Brain pericyte (primary cell): ENCODE data around the gene TLL1.

ENCODE experiments used
- DNase-seq: peaks from one replicate; pipeline ENCODE4 v3.0.0-alpha.2; 2012; ENCODE audit warnings: low read depth, low spot score

The TLL1 gene

DNA sequence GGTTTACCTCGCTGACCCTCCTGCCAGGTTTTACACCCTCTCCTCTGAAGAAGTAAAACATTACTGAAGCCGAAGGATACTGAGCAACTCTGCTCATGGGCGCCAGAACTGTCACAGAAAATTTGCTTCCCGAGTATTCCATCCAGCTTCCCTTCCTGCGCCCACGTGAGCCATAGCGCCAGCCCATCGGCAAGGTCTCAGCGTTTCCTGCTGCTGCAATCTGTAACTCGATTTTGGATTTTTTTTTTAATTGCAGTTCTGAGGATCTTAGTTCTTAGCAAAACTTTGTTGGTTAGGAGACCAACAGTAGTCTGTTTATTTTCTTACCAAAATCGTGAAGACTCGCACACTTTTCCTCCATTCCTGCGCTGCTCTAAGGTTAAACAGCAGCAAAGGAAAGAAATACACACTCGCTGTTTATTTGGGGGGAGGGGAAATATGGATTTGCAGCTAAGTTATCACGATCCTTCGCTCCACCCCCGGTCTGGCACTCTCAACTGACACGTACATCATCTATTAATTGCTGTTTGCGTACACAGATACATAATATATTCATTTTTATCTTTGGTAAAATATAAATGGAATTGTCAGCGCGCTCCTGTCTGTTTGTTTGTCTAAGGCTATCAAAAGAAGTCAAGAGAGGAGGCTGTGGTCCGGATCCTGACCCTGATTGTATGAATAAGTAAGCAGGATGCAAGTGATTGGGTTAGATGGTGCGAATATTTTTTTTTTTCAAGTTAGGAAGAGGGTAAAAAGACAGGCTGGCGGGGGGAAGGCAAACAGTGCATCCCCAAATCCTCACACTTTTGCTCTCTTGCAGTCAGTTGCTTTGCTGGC is at the start of gene TLL1:
TLL1 (plus strand) TSS at position 777 of the 837 bp plus-strand sequence. CDS start 668 bp downstream, outside the sequence.
- DNase-seq, result no peak

DNA sequence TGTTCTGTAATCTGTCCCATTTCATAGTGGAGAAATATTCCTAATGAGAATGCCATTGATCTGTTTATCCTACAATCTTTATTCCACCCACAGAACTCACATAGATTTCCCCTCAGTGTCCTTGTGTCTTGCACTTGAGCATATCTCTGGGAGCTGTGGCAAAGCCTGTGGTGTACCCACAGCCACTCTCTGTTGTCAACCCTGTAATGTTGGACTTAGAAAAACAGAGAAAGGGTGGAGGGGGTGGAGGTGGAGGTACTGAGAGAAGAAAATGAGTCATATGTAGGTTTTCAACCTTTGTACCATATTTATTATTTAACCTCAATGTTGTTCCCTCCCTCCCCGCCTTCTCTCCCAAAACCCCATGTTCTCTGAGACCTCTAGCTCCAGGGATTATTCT is 46.9 kb upstream of the TLL1 start:
- DNase-seq, result no peak

DNA sequence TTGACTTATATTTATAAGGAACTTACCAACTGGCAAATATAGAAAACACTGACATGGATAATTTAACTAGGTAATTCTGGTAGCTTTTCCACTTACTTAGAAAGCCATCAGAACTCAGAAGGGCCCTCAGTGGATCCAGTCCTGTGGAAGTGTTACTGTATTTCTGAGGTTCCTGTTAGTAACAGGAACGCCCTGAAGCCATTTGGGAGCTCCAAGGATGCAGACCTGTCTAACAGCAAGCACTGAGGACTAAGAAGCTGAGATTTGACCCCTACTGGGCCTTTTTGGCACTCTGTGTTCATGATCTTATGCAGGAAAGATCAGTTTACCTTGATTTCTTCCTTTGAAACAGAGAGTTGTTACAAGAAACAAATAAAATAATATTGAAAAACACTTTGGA is 46.0 kb upstream of the TLL1 start:
- no peak for DNase-seq

DNA sequence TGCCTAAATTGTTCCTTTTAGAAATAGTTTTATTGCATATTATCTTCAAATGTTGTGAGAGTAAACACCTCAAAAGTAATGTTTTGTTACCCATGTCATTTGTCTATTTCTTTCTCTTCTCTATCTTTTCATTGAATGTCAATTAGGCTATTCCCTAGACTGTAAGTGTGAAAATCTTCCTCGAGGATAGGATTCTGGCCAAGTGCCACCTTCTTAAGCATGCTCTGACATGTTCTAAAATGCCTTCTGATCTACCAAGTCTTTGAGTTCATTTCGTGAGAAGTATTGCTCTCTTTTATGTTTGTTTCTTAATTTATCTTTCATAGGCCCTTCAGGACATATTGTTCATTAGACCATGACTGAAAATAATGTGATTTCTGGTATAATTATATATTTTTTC is 44.1 kb upstream of the TLL1 start:
- no peak for DNase-seq

DNA sequence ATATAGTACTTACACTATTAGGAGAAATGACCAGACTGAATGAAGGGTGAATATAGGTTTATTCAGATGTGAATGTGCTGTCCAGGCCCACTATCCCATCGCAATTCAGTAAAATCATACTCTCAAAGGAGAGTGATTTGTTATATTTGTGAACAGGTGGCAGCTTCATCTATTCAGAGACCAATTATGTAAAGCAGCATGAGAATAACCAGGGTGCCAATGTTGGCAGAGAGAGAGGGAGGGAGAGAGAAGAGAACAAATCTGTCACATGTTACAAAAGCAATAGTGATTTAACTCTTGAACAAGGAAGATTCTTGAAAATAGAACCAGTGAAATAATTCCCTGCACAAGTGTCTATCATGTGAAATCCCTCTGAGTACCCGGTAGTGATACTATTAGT is 38.9 kb upstream of the TLL1 start:
- DNase-seq, result no peak

DNA sequence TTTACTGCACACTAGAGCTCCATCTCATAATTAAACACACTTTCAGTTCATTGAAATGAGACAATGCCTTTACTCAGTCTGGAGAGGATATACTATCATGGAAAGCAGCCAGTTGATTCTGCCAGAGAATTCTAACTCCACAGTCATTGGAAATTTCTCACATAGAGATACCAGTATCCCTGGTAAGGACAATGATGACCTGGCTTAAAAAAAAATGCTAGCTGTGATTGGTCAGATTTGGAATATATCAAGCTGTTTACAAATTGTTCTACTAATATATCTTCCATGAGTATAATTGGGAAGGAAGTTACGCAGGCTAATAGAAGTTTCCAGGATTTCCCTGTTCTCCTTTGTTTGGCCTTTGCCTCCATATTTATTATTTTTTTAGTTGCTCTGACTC is 34.5 kb upstream of the TLL1 start:
- no peak for DNase-seq

DNA sequence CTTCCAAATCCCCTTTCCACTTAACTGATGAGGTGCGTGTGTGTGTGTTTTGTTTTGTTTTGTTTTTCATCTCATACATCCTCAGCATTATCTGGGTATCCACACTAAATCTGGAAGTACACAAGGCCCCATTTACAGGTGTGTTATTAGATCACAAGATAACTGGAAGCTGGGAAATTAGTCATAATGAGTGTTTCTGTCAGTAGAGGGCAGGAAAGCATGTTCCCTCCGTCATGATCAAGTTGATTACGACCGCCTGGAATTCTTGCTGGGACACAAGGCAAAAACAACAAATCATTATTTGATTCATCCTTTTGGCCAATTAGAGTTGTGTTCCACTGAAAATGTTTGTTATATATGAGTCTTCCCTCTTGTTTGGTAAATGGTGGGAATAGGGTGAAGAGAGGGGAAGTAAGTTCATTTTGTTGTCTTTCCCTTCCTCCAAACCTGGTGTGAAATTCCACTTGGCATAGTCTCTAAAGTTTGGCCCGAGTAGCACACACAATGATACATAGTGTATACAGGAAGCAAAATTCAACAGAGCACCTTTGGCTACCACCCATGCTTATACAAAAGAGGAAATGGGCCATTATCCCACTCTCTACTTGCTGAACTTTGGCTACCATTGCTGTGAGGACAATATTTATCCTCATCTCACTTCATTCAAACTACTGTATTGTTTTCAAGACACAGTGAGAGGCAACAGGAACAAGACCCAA is 33.3 kb upstream of the TLL1 start:
- DNase-seq, result no peak

DNA sequence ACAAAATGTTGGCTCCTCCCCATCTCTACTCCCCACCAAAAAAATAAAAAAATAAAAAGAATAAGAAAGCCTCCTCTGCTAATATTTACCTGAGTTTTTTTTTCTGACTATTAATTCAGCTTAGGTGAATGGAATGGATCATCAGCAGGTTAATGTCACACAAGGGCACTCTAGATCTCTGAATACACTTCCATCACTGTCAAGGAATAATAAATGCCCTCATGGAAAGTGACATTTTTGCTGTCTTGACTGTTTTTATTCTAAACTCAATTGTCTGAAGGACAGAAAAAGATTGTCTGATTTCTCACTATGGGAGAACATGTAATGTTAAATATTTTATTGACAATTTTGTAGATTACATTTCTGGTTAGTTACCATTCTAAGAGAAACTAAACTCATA is 30.4 kb upstream of the TLL1 start:
- DNase-seq, result no peak

DNA sequence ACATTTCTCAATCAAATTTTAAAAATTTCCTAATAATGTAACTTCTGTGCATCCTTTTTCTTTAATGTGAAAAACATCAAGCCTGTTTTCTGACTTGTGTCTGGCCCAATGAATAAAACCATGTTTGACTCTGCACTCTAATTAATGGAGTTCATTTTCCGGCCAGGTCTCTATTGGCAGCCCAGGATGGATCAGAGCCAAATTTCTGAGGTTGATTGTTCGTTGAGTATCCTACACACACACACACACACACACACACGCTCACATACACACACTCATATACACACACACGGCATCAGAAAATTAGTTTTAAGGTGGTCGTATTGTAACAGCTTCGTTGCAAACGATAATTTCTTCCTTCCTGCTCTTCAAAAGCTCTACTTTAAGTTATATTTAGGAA is 28.9 kb upstream of the TLL1 start:
- DNase-seq, result no peak

DNA sequence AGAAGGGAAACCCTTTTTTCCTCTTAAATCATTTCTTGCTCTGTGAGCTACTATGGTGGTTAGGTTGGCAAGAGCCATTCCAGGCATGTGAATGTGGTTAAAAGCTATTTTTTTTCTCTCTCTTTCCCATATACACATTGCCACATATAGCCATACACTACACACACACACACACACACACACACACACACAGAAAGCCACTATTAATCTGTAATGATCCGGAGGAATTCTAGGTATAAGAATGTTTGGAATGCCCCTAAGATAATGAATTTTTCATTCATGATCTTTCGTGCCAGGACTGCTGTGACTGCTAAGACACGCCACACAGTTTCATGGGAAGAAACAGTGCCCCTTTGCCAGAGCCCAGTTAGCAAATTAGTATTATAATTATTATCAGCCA is 21.8 kb upstream of the TLL1 start:
- DNase-seq, result no peak

DNA sequence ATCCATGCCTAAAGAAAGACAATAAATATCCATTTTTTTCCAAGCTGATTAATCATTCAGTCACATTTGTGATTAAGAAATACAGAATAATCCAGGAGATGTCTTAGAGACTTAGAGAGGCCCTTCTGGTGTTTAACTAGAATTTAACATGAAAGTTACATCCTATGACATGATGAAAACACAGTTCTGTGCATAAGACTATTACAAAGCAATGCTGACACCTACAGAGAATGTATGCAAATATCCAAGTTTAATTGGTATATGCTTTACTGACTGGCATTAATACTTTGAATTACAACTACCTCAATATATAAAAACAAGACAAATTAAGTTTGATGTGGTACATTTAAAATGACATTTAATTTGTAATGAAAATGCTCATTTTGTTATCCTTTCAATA is 17.8 kb upstream of the TLL1 start:
- no peak for DNase-seq

DNA sequence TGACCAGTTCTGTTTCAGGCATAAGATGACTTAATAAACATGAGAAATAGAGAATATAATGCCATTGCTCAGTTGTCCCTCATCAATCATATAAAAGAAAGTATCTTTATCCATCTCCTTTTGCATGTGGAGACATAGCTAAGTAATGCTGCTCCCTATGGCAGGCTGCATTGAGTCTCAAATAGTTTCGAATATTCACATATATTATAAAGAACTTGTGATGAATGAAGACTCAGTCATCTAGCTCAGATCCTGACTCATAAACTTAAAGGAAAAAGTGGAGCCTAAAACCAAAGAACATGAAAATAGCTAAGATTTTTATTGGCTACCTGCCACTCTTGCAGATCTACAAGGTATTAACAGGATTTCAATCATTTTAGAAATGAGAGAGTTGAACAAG is 11.7 kb upstream of the TLL1 start:
- DNase-seq, result no peak

DNA sequence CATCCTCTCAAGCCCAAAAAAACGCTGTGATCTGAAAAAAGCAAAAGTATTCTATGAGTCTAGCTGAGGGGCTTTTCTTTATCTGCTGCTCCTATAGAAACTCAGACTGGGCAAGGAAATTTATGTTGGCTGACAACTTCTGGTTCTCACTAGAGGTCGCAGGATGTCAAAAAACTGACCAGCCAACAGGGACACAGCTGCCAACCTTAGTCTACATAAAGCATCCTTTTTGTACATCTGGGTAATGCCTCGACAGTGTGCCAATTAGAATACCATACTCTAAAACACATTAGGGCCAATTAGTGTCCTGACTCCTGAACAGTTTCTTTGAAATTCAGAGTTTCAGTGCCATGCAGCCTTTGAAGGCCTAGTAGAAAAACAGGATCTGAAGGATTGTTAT is 8.8 kb upstream of the TLL1 start:
- no peak for DNase-seq

DNA sequence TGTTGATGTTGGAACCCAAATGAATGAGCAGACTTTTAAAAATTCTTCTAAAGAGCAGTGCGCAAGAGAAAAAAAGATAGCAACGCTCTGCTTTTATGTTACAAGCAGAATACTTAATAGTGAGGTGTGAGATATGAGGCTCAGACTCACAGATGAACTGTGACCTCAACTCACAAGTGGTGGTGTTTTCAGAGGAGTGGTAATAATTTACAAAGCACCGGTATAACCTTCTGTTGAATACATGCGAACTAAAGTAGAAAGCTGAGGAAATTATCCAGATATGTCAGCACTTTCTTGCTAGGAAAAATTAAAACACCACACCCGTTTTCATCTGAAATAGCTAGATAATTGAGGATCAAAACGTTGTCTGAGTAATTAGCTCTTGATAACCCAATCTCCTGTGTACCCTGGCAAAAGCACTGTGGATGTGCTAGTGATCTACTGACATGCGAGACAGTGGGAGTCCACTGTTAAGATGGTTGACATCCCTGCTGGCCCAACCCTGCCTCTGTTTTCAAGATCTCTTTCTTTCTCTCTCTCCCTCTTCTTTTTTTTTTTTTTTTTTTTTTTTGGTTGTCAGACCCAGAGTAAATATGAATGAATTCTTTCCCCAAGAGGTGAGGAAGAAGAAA is 6.9 kb upstream of the TLL1 start:
- DNase-seq, result no peak

DNA sequence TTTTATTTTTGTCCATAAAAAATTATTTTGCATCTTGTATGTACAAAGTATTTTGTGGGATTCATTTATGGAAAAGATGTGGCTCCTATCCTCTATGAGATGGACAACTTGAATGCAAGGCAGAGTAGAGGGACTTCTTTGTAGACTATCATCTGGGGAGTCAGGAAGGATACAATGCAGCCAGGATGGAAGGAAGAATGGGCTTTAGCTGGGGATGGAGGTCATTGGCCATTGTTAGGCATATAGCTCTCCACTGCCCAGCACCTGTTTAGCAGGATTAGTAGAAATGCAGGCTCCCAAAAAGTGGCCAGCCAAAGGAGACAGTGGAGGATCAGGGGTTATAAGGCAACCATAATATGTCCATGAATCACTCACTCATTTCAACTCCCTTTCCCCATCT is 5.1 kb upstream of the TLL1 start:
- no peak for DNase-seq

DNA sequence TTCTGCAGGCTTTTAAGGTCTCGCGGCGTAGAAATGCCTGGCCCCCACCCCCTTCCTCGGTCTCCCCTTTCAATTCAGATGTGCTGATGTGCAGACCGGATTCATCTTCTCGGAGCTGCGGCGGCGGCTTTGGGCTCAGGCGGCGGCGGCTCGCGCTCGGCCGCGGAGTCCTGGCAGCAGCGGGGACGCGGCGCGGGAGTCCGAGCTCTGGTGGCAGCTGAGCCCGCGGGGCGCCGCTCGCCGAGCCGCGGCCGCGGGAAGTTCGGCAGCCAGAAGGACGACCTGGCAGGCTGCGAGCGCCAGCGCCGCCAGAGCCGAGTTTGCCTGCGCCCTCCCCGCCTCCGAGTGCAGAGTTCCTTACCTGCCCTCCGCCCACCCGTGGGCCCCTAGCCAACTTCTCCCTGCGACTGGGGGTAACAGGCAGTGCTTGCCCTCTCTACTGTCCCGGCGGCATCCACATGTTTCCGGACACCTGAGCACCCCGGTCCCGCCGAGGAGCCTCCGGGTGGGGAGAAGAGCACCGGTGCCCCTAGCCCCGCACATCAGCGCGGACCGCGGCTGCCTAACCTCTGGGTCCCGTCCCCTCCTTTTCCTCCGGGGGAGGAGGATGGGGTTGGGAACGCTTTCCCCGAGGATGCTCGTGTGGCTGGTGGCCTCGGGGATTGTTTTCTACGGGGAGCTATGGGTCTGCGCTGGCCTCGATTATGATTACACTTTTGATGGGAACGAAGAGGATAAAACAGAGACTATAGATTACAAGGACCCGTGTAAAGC is 448 bp downstream of the TLL1 start:
- no peak for DNase-seq

DNA sequence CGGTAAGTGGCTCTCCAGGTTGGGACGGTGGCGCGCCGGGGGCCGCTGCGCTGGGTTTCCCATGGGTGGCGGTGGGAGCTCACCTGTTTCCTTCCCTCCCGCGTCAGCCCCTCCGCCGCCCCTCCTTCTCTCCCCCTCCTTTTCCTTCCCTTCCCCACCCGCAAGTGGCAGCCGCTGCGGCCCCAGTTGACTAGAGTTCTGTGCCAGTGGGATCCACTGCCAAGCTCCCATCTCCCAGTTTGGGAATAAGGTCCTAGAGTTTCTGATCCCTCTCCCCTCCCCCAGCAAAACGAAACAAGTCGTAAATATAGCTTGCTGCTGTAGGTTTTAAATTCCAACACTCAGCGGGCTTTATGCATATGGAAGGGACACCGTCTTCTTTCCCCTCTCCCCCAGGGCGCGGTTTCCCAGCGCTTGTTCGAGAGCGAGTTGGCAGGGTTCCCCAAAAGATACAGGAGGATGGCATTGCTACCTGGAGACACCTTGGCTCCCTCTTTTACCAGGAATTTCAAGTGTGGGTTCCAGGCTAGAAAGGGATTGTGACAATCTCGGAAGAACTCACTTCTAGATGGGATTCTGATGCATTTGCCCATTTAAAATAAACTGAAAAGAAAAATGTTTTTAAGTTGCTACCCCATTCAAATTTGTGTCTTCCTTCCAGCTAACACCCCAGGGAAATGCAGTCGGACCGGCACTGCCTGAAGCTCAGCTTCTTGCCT is 1.2 kb downstream of the TLL1 start:
- DNase-seq, result no peak

DNA sequence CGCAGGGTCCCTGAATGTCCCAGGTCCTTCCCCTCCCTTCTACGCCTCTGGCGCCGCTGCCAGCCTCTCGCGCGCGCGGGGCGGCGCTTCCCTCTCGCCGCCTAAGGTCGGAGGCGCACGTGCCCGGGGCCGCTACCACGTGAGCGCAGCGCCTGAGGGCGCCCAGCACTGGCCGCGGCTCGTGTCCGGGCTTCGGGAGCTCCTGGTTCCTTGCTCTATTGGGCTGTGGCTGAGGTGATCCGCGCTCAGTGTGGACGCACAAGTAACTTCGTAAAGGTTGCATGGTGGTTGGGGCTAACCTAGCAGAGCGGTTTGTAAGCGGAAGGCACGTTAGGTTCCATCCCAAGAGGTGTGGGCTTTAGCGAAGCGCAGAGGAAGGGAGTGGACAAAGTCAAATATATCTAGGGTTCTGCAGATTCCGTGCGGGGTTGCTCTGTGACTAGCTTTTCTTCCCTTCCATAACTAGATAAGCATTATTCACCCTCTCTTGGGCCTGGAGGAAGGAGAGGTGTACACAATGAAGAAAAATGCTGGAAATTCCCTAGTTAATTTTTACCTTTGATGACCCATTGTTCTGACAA is 1.8 kb downstream of the TLL1 start:
- no peak for DNase-seq

DNA sequence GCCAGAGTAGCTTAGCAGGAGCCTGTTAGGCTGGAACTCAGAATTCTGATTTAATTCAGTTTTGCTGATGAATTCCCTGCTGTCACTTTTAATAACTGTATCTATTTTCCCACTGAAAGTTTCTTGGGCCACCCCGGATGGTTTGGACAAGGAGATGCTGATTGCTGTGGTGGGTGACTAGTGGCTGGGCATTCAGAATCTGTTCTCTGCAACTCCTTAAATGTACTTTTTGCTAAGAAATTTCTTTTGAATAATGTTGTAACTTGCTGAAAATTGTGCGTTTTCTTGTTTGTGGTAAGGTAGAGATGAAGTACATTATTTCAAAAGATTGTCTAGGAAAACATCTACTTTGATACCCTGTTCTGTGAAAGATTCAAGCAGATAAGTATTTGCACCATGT is 2.4 kb downstream of the TLL1 start:
- no peak for DNase-seq

DNA sequence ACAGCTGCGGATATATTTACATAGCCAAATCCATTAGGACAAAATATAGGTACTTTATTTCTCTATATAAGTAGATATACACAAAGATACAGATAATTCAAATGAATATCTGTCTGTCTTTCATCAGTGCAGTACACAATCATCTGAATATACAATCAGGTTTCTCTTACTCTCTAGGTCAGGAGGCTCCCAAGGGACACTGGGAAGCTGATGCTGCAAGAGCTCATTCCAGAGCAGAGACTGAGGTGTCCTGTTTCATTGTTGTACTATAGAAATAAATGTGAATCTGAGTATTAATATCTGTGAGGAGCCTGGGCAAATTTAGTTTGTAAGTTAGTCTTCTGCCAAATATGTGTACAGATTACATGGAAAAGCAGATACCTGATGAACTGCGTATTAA is 4.2 kb downstream of the TLL1 start:
- no peak for DNase-seq

DNA sequence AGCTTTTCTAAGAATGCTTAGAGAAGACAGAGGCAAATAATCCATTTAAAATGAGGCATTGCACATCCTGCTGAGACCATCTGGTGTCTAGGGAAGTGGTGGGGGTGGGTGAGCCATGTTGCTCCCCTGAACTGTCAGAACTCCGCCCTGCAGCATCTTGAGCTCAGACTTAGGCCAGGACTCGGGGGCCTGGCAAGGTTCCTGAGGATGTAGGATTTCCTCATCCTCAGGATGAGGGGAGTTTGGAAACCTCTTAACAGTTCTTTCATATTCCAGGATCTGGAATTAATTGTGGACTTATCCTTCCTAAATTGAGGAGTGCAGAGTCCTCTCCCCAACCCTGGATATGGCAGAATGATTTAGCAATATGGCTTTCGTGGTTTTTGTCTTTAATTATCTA is 6.6 kb downstream of the TLL1 start:
- no peak for DNase-seq
